CD4-positive, alpha-beta T cell treated with Interleukin-17A for 4 hours (primary cell): ENCODE data around the gene RARS1.
"Not testable (repeated sequence)": the region's sequence is repeated elsewhere in the genome, so short reads cannot be mapped to it uniquely, and the experiment has no call there.

Experiments
- DNase-seq: peaks from one replicate; pipeline ENCODE4 v3.0.0-alpha.2; 2020; ENCODE audit warnings: mixed read lengths

RARS1 gene

DNA sequence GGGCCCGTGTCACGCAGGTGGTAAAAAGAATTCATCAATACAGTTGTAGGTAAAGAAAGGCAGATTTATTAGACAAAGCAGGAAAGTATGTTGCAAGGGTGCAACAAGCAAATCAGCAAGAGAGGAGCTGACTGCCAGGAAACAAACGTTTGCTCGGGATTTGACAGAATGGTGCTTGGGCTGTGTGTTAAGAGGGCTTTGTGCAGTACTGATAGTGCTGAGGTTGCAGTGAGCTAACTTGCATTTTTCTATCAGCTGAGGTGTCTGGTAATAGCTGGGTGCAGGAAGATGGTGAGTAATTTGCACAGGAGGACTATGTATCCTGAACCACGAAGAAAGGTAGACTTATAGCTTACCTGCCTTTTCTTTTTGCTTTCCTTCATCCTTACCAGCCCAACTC, 3.9 kb upstream of the RARS1 start:
- DNase-seq, result no peak

DNA sequence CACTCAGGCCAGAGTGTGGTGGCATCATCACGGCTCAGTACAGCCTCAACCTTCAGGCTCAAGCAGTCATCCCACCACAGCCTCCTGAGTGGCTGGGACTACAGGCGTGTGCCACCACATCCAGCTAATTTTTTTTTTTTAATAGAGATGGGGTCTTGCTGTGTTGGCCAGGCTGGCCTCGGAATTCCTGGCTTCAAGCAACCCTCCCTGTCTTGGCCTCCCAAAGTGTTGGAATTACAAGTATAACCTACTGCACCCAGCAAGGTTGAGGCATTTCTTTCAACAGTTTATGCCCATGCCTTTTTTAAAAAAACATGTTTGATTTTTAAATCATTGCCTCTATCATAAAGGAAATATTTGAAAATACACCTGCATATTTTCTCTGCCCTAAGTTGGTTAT, 2.8 kb downstream of the RARS1 start:
- no peak for DNase-seq

DNA sequence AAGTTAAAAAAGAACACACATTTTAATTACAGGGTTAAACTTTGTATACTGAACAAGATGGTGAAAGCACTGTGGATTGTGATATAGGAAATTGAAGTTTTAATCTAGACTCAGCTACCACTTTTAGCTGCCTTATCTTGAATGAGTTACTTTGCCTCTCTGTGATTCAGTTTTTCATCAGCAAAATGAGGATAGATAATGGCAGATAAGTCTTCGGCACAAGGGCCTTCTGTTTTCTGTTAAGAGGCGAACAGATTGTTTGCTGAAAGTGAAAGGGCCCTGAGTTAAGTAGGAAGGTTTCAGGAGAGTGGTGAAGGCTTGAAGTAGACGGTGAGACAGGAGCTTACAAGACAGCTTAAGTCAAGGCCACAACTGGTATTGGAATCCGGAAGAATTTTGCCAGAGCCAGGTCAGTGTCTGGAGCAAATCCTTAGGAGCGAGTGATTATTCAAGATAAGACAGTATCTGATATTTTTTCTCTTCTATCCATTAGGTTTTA, 7.8 kb downstream of the RARS1 start:
- DNase-seq, result no peak

DNA sequence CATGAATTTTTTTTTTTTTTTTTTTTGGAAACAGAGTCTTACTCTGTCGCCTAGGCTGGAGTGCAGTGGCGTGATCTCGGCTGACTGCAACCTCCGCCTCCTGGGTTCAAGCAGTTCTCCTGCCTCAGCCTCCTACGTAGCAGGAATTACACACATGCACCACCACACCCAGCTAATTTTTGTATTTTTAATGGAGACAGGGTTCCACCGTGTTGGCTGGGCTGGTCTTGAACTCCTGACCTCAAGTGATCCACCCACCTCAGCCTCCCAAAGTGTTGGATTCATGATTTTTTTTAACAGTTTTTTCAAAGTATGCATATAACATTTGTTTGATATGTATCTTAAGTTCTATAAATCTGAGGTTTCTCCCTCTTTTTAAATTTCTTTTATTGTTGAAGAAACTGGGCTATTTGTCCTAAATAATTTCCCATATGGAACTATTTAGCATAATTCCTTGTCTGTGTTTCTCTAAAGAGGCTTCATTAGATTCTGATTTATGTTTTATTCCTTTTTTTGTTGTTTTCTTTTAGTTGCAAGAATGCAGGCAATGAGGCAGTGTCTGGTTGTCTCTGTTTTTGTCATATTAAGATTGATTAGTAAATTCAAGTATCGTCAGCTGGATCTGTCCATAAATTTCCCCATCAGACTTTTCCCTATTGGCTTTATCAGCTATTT, 16.4 kb downstream of the RARS1 start:
- no peak for DNase-seq

- DNase-seq, result no peak
Measured at GRCh38 chr5:168513861-168514428, 27.7 kb downstream of the RARS1 start.

DNA sequence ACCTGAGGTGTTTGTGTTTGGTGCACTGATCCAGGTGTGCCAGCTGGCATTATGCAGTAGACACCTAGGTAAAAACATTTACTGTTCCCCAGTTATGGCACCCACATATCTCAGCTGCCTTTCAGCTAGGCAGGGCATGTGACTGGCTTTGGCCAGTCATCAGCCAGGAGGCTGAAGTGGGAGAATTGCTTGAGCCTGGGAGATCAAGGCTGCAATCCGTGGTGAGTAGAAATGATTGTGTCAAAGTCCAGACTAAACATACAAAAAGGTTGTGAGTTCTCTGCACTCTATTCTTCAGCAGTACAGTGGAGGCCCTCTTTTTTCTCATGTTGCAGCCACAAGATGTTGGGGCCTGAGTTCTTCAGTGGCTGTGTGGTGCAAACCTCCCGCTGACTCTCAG, 39.6 kb downstream of the RARS1 start:
- no peak for DNase-seq

GRCh38 chr5:168527756-168528295, 41.6 kb downstream of the RARS1 start:
- no peak for DNase-seq

- peak; percentile 39 for DNase-seq
Measured at GRCh38 chr5:168528521-168529373, 42.5 kb downstream of the RARS1 start, which contains the start of gene FBLL1. Gene FBLL1, plus strand, starts transcription at chr5:168529305. Its CDS starts 200 bp downstream, at chr5:168529505.

- DNase-seq, result no peak
Measured at GRCh38 chr5:168529374-168530234, 43.3 kb downstream of the RARS1 start.

- no peak for DNase-seq
Measured at GRCh38 chr5:168530621-168531150, 44.4 kb downstream of the RARS1 start.

- no peak for DNase-seq
Measured at GRCh38 chr5:168531191-168531590, 44.9 kb downstream of the RARS1 start.

- no peak for DNase-seq
Measured at GRCh38 chr5:168531987-168532864, 46.0 kb downstream of the RARS1 start.

- not testable (repeated sequence) for DNase-seq
Measured at GRCh38 chr5:168534351-168534750, 48.1 kb downstream of the RARS1 start.

- no peak for DNase-seq
Measured at GRCh38 chr5:168537176-168537575, 50.9 kb downstream of the RARS1 start.

DNA sequence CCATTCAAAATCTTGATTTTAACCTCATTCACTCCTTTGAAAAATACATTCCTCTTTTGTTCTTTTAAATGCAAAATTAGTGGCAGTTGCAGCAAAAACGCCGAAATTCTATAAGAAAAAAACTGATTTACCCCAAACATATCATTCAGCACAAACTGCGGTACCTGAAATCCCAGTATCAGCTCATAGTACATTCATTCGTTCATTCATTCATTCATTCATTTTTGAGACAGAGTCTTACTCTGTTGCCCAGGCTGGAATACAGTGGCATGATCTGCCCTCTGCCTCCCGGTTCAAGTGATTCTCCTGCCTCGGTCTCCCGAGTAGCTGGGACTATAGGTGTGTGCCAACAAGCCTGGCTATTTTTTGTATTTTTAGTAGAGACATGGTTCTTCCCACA, 63.3 kb downstream of the RARS1 start:
- no peak for DNase-seq

- DNase-seq, result no peak
Measured at GRCh38 chr5:168550656-168551055, 64.4 kb downstream of the RARS1 start.

- no peak for DNase-seq
Measured at GRCh38 chr5:168552146-168552545, 65.9 kb downstream of the RARS1 start.

DNA sequence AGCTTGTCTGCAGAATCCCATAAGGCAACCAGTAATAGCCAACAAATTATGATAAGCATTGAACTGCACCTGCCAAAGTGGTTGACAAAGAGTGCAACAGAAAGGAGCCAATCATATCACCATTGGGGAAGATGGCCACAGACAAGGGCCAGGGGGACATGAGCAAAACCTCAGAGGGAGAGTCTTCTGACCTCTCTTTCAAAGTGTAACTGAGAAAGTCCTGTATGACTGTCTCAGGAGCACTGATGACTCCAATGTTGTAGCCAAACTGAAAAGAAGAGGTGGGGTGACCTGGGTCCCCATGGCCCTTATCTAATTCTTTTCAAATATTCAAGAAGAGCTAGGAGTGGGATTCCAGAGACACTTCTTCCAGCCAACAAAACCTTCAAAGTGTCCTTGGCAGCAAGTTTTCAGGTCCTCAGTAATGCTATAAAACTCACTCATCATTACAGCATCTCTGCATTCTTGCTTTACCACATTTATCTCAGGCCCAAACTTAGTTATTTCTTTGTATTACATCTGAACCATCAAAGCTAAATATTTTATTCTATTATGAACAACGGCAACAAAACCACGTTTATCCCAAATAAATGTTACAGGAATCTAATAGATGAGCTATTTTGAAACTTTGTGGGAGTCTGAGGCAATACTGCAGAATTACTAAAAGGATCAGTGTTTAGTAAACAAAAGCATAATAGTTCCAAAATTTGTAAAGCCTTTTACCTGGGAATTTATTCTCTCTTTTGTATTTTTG, 67.3 kb downstream of the RARS1 start:
- no peak for DNase-seq

GRCh38 chr5:168557389-168557788, 71.1 kb downstream of the RARS1 start:
- DNase-seq, result no peak

DNA sequence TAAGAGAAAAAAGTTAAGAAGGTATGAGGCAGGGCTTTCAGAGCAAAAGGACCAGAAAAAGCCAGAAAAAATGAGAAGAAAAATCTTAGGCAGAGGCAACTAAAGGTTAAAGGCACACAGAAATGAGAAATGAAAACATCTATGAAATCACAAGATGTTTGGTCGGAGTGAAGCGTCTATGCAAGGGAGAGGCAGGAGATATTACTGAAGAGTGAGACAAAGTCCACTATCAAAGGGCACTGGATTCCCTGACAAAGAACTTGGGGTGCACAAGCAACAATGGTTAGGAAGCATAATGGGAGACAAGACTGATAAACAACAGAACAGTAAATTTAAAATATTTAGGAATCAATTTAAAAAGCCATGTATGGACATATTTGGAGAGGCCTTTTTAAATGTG, 76.0 kb downstream of the RARS1 start:
- DNase-seq, result no peak
